Endothelial cell of umbilical vein (primary cell): ENCODE results near the gene KMT2C. TPM values are rescaled to one million over a fixed set of nuclear protein-coding genes. Genes with fewer than 3 reads are reported as not detected.

Source experiments
- BruUV-seq: library from RNA; stranded (reverse); fragments of 400-500 nt; replicated peaks from 2 replicates; lab custom pipeline; 2021; lab: Mats Ljungman, UMichigan
- CTCF ChIA-PET: fragments of 300-600, 350-600 bp; sonication (Branson Sonifier 250); formaldehyde crosslinking; loops from one replicate; lab custom pipeline; 2021; ENCODE audit warnings: antibody characterized with exemption, inconsistent platforms; lab: Charles Lee
- POLR2A ChIA-PET: fragments of 300-600, 350-600 bp; sonication (Branson Sonifier 250); formaldehyde crosslinking; loops from one replicate; lab custom pipeline; 2021; ENCODE audit warnings: antibody characterized with exemption, inconsistent platforms; lab: Charles Lee
- DNase-seq: peaks from one replicate; pipeline ENCODE4 v3.0.0-alpha.2; 2011; ENCODE audit warnings: low read depth, low spot score
- FAIRE-seq: peaks from 2 replicates; lab custom pipeline; 2011; peaks lifted over from hg19 to GRCh38; lab: Jason Lieb, UNC
- H2AFZ ChIP-seq: 2 replicates; pipeline ENCODE4 v1.6.0; 2012; ENCODE audit warnings: low read depth, low read length, control low read depth, inconsistent platforms
- H3K27ac ChIP-seq: 2 replicates; pipeline ENCODE4 v1.5.1; 2011; ENCODE audit warnings: low read depth, mild to moderate bottlenecking, control low read depth, low read length, moderate library complexity; ENCODE audit not compliant: insufficient read depth
- H3K27me3 ChIP-seq, 2 experiments: 2 replicates each; pipeline versions ENCODE4 v1.6.0 to v1.6.1; 2011; ENCODE audit warnings: low read length in 2 of 2, mixed read lengths in 1 of 2; ENCODE audit not compliant: control insufficient read depth in 2 of 2, insufficient read depth in 2 of 2
- H3K36me3 ChIP-seq, 2 experiments: 2 replicates in 1 of 2; 3 replicates in 1 of 2; pipeline ENCODE4 v1.5.1; 2011; ENCODE audit warnings: low read length in 2 of 2, mild to moderate bottlenecking in 1 of 2, moderate library complexity in 1 of 2; ENCODE audit not compliant: control insufficient read depth in 2 of 2, insufficient read depth in 2 of 2; ENCODE audit errors: extremely low read depth in 1 of 2
- H3K4me1 ChIP-seq: 3 replicates; pipeline ENCODE4 v1.5.1; 2011; ENCODE audit warnings: mild to moderate bottlenecking, low read length; ENCODE audit not compliant: control insufficient read depth, insufficient read depth; ENCODE audit errors: extremely low read depth
- H3K4me2 ChIP-seq: 2 replicates; pipeline ENCODE4 v1.6.1; 2011; ENCODE audit warnings: low read length, control low read depth, mixed read lengths; ENCODE audit not compliant: insufficient read depth
- H3K4me3 ChIP-seq, 3 experiments: fragments of 200-600 bp in 1 of 3; sonication (generic), shearing (Covaris generic) in 1 of 3; replicated peaks in 1 of 3; 2 replicates each; pipeline ENCODE4 v1.5.1; 2011 to 2016; ENCODE audit warnings: control low read depth in 3 of 3, low read length in 3 of 3, mild to moderate bottlenecking in 2 of 3, inconsistent platforms in 1 of 3, low read depth in 1 of 3, moderate library complexity in 1 of 3; ENCODE audit not compliant: insufficient read depth in 1 of 3
- H3K79me2 ChIP-seq: 2 replicates; pipeline ENCODE4 v1.6.0; 2012; ENCODE audit warnings: low read length, inconsistent platforms; ENCODE audit not compliant: control insufficient read depth, insufficient read depth
- H3K9ac ChIP-seq: replicated peaks from 2 replicates; pipeline ENCODE3; 2011; ENCODE audit warnings: low read length, control low read depth; ENCODE audit not compliant: insufficient read depth; ENCODE audit errors: extremely low read depth
- H3K9me1 ChIP-seq: replicated peaks from 3 replicates; pipeline ENCODE4 v1.6.0; 2011; ENCODE audit warnings: mild to moderate bottlenecking, low read length; ENCODE audit not compliant: control insufficient read depth, insufficient read depth; ENCODE audit errors: extremely low read depth
- H3K9me3 ChIP-seq: replicated peaks from 2 replicates; pipeline ENCODE4 v1.5.1; 2012; ENCODE audit warnings: low read length, inconsistent platforms; ENCODE audit not compliant: control insufficient read depth, insufficient read depth
- H4K20me1 ChIP-seq: replicated peaks from 2 replicates; pipeline ENCODE3; 2011; ENCODE audit warnings: mild to moderate bottlenecking, low read length; ENCODE audit not compliant: control insufficient read depth, insufficient read depth; ENCODE audit errors: extremely low read depth
- CTCF ChIP-seq, 2 donors: IDR thresholded peaks; 1 replicate in 1 of 2; 2 replicates in 1 of 2; pipeline ENCODE4 v1.5.1; 2011; ENCODE audit warnings: low read length in 2 of 2, mild to moderate bottlenecking in 2 of 2, moderate library complexity in 2 of 2, control low read depth in 1 of 2, inconsistent platforms in 1 of 2, low read depth in 1 of 2; ENCODE audit not compliant: insufficient read depth in 1 of 2; ENCODE audit errors: extremely low read depth in 1 of 2
- FOS ChIP-seq: IDR thresholded peaks from 2 replicates; pipeline ENCODE4 v1.6.1; 2011; ENCODE audit warnings: mild to moderate bottlenecking, low read length, moderate library complexity, borderline replicate concordance; ENCODE audit not compliant: insufficient read depth
- GATA2 ChIP-seq: IDR thresholded peaks from 2 replicates; pipeline ENCODE4 v1.7.0; 2011; ENCODE audit warnings: low read depth, mild to moderate bottlenecking, moderate library complexity, mixed read lengths, low read length; ENCODE audit not compliant: insufficient read length, insufficient read depth
- JUN ChIP-seq: IDR thresholded peaks from 2 replicates; pipeline ENCODE4 v1.6.1; 2011; ENCODE audit warnings: borderline replicate concordance, low read depth; ENCODE audit not compliant: insufficient read length, insufficient read depth
- MAX ChIP-seq: IDR thresholded peaks from 2 replicates; pipeline ENCODE4 v1.6.1; 2011; ENCODE audit not compliant: insufficient read depth, insufficient read length
- MYC ChIP-seq: IDR thresholded peaks from one replicate; pipeline ENCODE4 v1.6.1; 2011; ENCODE audit warnings: mild to moderate bottlenecking, low read depth, low read length
- POLR2A ChIP-seq: IDR thresholded peaks from 2 replicates; pipeline ENCODE4 v1.6.1; 2012; ENCODE audit warnings: low read depth, mild to moderate bottlenecking, control low read depth, low read length
- POLR2AphosphoS5 ChIP-seq: IDR thresholded peaks from 2 replicates; pipeline ENCODE4 v1.6.1; 2012; ENCODE audit warnings: low read depth, mild to moderate bottlenecking, control low read depth, low read length, moderate library complexity; ENCODE audit not compliant: insufficient read depth
- dilution Hi-C: fragments of 300-500 bp; cut with MboI; formaldehyde crosslinking; loops from one replicate; pipeline ENCODE4 v1.15.0; 2019; ENCODE audit warnings: low sequenced_read_pairs; ENCODE audit not compliant: extremely low pct_ligation_motif_present
- intact Hi-C: fragments of 100-400 bp; cut with micrococcal nuclease; formaldehyde crosslinking; loops from one replicate; pipeline ENCODE4 v1.10.0; 2022
- polyA plus RNA-seq, 4 experiments: library from polyadenylated mRNA; depleted of rRNA in 3 of 4; stranded (reverse) in 3 of 4; unstranded in 1 of 4; fragments of >200 nt; gene quantifications; 2 replicates each; pipeline versions ENCODE4 v1.2.1 to v1.2.3, GENCODE V29; 2011 to 2012; ENCODE audit warnings: missing spikeins in 1 of 4
- total RNA-seq: library from RNA; stranded (reverse); gene quantifications from 2 replicates; pipeline ENCODE4 v1.2.3, GENCODE V29; 2021

Gene KMT2C
- total and polyA plus RNA-seq, 2 donors (not counting 3 experiments of a cell fraction or from before 2014, with no cell fraction given): 8.0 to 53.7 TPM

GRCh38 chr7:152312316-152312715 is 123.5 kb downstream of the KMT2C start:
- TF ChIP-seq CTCF (IDR thresholded peaks at IDR 0.05; ENCODE audit: extremely low read depth in 1 of 2, insufficient read depth in 1 of 2, low read depth in 1 of 2, low read length in 2 of 2) (no peak), JUN (no peak), POLR2A (no peak), GATA2 (no peak), POLR2AphosphoS5 (no peak), MAX (no peak), MYC (no peak), FOS (no peak)
- BruUV-seq: no TSS peak
- Histone ChIP-seq H3K27me3 (no peaks in the 10 kb centered on the region), H4K20me1 (no peaks in the 10 kb centered on the region), H3K4me2 (no peak overlapping the region), H3K9me1 (no peaks in the 10 kb centered on the region), H3K4me1 (peaks cover 12% of the 10 kb centered on the region), H3K9me3 (no peaks in the 10 kb centered on the region), H3K79me2 (peaks cover 9% of the 10 kb centered on the region), H3K9ac (no peak overlapping the region), H3K36me3 (peaks cover 0 to 4% of the 10 kb centered on the region in 2 experiments), H3K27ac (no peak overlapping the region), H2AFZ (no peak overlapping the region), H3K4me3 (no peak overlapping the region)
- DNase-seq (no peak), FAIRE-seq (no peak)
- intact Hi-C loops: no loop called here
- ChIA-PET POLR2A (no interaction called here), CTCF (interaction anchor here (1.2 kb wide), 1 partner anchor 166 kb away, joined by 3 read pairs; no protein-coding TSS in a partner anchor)
- dilution Hi-C loops: no loop called here
